Calu3 (cell line): ENCODE measurements around the gene FGF1. TPM values are rescaled to one million over a fixed set of nuclear protein-coding genes. Genes with fewer than 3 reads are reported as not detected.

Source experiments
- BruUV-seq: library from RNA; stranded (reverse); fragments of 400-500 nt; replicated peaks from 2 replicates; lab custom pipeline; 2021; lab: Mats Ljungman, UMichigan
- CTCF ChIA-PET: fragments of 300-600 bp; sonication (Branson Sonifier 250); formaldehyde crosslinking; loops from one replicate; lab custom pipeline; 2022; ENCODE audit warnings: antibody characterized with exemption; lab: Charles Lee
- DNase-seq: peaks from one replicate; pipeline ENCODE4 v3.0.0; 2022
- H3K27ac Mint-ChIP-seq: one replicate; pipeline ENCODE4 v1.8.0; 2022; ENCODE audit warnings: mixed read lengths; ENCODE audit not compliant: unreplicated experiment
- H3K27me3 Mint-ChIP-seq: one replicate; pipeline ENCODE4 v1.8.0; 2022; ENCODE audit warnings: mixed read lengths; ENCODE audit not compliant: unreplicated experiment
- H3K36me3 Mint-ChIP-seq: one replicate; pipeline ENCODE4 v1.8.0; 2022; ENCODE audit warnings: mild to moderate bottlenecking, moderate library complexity, mixed read lengths; ENCODE audit not compliant: insufficient read depth, unreplicated experiment
- H3K4me1 Mint-ChIP-seq: one replicate; pipeline ENCODE4 v1.8.0; 2022; ENCODE audit warnings: mild to moderate bottlenecking, low read depth, mixed read lengths; ENCODE audit not compliant: unreplicated experiment
- H3K4me3 Mint-ChIP-seq: one replicate; pipeline ENCODE4 v1.8.0; 2022; ENCODE audit warnings: mild to moderate bottlenecking, low read depth, moderate library complexity, mixed read lengths; ENCODE audit not compliant: unreplicated experiment
- H3K9me3 Mint-ChIP-seq: one replicate; pipeline ENCODE4 v1.8.0; 2022; ENCODE audit warnings: low read depth, mixed read lengths; ENCODE audit not compliant: unreplicated experiment
- intact Hi-C: fragments of 100-400 bp; cut with micrococcal nuclease; formaldehyde crosslinking; loops from one replicate; pipeline ENCODE4 v1.10.0; 2022; ENCODE audit not compliant: unreplicated experiment
- total RNA-seq: library from RNA; stranded (reverse); gene quantifications from 2 replicates; pipeline ENCODE4 v1.2.3, GENCODE V29; 2022
- TF ChIP-seq, protein P1 (sequence below): fragments of 200-600 bp; IDR thresholded peaks from one replicate; pipeline ENCODE4 v1.8.0; 2022; ENCODE audit warnings: antibody characterized with exemption; ENCODE audit not compliant: unreplicated experiment

Gene FGF1
- total RNA-seq, 1 experiment from 2014 or later: not detected

DNA sequence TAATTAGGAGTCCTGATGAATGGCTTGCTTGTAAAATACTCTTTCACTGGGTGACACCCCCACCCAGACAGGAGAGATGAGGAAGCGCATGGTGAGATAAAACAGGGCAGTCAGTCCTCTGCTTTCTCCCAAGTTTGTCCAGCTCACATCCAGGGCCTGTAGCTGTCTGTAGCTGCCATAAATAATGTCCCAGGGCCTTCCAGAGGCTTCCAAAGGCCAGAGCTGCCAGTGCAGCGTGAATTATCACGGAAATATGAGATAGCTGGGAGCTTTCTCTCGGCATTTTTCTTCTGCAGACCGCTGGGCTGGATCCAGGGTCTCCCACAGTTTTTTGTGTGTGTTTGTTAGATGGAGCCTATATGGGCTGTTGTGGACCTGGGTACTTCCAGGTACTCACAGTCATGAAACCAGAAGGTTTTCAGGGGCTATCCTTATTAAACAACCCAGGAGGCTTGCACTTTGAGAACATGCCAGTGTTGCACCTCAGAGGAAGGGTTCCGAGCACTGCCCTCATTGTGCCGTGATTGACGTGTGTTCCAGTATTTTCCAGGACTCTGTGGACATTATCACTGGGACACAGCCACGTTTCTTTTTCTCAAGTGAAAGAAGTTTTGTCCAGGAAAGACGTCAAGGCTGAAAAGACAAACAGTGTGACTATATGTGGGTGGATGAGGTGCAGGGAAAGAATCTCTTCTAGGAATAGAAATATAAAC, 117.5 kb downstream of the FGF1 start:
- Mint-ChIP-seq H3K9me3 (no peaks in the 10 kb centered on the region), H3K27me3 (peaks cover 27% of the 10 kb centered on the region), H3K4me1 (no peaks in the 10 kb centered on the region), H3K36me3 (no peaks in the 10 kb centered on the region), H3K27ac (no peak overlapping the region), H3K4me3 (no peak overlapping the region)
- TF ChIP-seq, protein P1, sequence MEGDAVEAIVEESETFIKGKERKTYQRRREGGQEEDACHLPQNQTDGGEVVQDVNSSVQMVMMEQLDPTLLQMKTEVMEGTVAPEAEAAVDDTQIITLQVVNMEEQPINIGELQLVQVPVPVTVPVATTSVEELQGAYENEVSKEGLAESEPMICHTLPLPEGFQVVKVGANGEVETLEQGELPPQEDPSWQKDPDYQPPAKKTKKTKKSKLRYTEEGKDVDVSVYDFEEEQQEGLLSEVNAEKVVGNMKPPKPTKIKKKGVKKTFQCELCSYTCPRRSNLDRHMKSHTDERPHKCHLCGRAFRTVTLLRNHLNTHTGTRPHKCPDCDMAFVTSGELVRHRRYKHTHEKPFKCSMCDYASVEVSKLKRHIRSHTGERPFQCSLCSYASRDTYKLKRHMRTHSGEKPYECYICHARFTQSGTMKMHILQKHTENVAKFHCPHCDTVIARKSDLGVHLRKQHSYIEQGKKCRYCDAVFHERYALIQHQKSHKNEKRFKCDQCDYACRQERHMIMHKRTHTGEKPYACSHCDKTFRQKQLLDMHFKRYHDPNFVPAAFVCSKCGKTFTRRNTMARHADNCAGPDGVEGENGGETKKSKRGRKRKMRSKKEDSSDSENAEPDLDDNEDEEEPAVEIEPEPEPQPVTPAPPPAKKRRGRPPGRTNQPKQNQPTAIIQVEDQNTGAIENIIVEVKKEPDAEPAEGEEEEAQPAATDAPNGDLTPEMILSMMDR: no peak
- no peak for DNase-seq
- no TSS peak for BruUV-seq
- CTCF ChIA-PET: no interaction called here
- intact Hi-C loops: no loop called here

DNA sequence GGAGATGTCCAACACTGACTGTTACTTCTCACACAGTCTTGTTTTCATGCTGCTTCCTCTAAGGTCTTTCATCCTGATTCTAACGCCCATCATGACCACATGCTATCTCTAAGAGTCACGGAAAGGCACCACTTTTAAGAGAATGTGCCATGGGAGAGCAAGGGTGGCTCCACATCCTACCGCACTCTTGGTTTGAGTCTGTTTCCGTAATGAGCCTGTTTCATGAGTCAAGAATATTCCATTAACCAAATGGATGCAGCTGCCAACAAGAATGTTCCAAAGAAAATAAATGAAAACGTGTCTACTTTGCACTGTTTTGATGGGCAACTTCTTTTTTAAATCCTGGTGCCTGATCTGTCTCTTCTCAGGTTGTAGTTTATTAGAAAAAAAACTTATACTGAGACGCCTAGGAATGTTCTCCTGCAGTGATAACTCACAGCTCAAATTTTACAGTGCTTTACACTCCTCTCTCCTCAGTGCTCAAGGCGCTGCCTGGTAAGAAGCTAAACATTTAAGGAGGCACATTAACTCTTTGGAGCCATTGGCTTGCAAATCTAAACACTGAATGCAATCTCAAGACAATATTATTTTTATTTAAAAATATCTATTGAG, 124.3 kb downstream of the FGF1 start:
- no peak for DNase-seq
- no TSS peak for BruUV-seq
- Mint-ChIP-seq H3K36me3 (no peaks in the 10 kb centered on the region), H3K9me3 (no peaks in the 10 kb centered on the region), H3K27me3 (peaks cover 19% of the 10 kb centered on the region), H3K4me3 (no peak overlapping the region), H3K27ac (no peak overlapping the region), H3K4me1 (no peaks in the 10 kb centered on the region)
- TF ChIP-seq, protein P1: no peak
- CTCF ChIA-PET: no interaction called here
- intact Hi-C loops: no loop called here

DNA sequence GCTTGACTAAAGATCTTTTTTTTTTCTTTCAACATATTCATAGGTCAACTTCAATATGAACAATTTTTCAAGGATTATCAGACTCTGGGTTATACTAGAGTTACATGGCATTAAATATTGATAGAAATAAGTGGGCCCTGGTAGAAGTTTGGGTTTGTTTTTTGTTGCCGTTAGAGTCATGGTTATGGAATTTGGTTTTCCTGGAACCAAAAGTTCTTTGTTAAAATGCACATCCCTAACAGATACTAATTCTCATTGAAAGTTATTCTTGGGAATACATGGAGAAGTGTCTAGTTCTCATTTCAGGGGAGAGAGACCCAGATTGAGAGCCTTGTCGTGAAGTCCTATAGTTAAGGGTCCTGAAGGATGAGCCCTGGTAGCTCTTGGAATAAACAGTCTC, 124.9 kb downstream of the FGF1 start:
- TF ChIP-seq, protein P1: no peak
- Mint-ChIP-seq H3K36me3 (no peaks in the 10 kb centered on the region), H3K27me3 (peaks cover 14% of the 10 kb centered on the region), H3K4me1 (no peaks in the 10 kb centered on the region), H3K27ac (no peak overlapping the region), H3K9me3 (no peaks in the 10 kb centered on the region), H3K4me3 (no peak overlapping the region)
- intact Hi-C loops: no loop called here
- BruUV-seq: no TSS peak
- CTCF ChIA-PET: no interaction called here
- DNase-seq: no peak

DNA sequence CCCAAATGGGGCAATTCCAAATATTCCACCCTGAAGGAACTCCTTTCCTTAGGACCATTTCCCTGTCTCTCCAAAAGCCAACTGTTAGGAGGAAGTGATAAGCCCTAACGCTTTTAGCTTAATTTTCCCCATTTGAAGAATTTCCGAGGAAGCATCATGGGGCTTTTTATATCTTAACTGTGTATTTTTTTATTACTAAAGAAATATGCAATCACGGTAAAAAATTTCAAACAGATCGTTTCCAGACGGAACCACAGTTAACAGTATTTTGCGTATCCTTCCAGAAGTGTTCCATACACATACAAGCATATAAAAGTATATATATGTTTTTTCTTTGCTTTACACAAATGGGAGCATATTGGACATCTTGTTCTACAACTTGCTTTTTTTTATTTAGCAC, 133.8 kb downstream of the FGF1 start:
- intact Hi-C loops: no loop called here
- H3K4me3 Mint-ChIP-seq: no peak overlapping the region
- no peak overlapping the region for H3K27ac Mint-ChIP-seq
- no peak for DNase-seq
- no TSS peak for BruUV-seq
- peaks cover 11% of the 10 kb centered on the region for H3K4me1 Mint-ChIP-seq
- no peaks in the 10 kb centered on the region for H3K9me3 Mint-ChIP-seq
- no peaks in the 10 kb centered on the region for H3K27me3 Mint-ChIP-seq
- CTCF ChIA-PET: no interaction called here
- peaks cover 5% of the 10 kb centered on the region for H3K36me3 Mint-ChIP-seq
- TF ChIP-seq, protein P1: no peak
